ENCODE measurements around the gene LMBR1. TPM values are rescaled to one million over a fixed set of nuclear protein-coding genes. Genes with fewer than 3 reads are reported as not detected.

The LMBR1 gene
- total RNA-seq, 1 donor from 2014 or later: 37.3 TPM

- H3K4me3 Mint-ChIP-seq (ENCODE audit: unreplicated experiment): no peak overlapping the region
- no peak for TF ChIP-seq CTCF (IDR thresholded peaks at IDR 0.05)
- no peaks in the 10 kb centered on the region for H3K4me1 Mint-ChIP-seq (ENCODE audit: low read depth)
- no peaks in the 10 kb centered on the region for H3K27me3 Mint-ChIP-seq (ENCODE audit: low read depth)
- peaks cover 28% of the 10 kb centered on the region for H3K9me3 Mint-ChIP-seq (ENCODE audit: low read depth)
- peaks cover 17% of the 10 kb centered on the region for H3K36me3 Mint-ChIP-seq (ENCODE audit: low read depth)
- H3K27ac Mint-ChIP-seq (ENCODE audit: unreplicated experiment): no peak overlapping the region
- DNase-seq (ENCODE audit: low spot score): no peak
These were observed 199.4 kb downstream of the LMBR1 start for GRCh38 chr7:156693627-156694026.

GRCh38 chr7:156692849-156693248 lies 200.1 kb downstream of the LMBR1 start:
- no peak overlapping the region for H3K4me3 Mint-ChIP-seq (ENCODE audit: unreplicated experiment)
- peaks cover 15% of the 10 kb centered on the region for H3K36me3 Mint-ChIP-seq (ENCODE audit: low read depth)
- no peak for TF ChIP-seq CTCF (IDR thresholded peaks at IDR 0.05)
- no peaks in the 10 kb centered on the region for H3K27me3 Mint-ChIP-seq (ENCODE audit: low read depth)
- no peaks in the 10 kb centered on the region for H3K4me1 Mint-ChIP-seq (ENCODE audit: low read depth)
- peaks cover 25% of the 10 kb centered on the region for H3K9me3 Mint-ChIP-seq (ENCODE audit: low read depth)
- H3K27ac Mint-ChIP-seq (ENCODE audit: unreplicated experiment): no peak overlapping the region
- no peak for DNase-seq (ENCODE audit: low spot score)

GRCh38 chr7:156691764-156692163 lies 201.2 kb downstream of the LMBR1 start:
- TF ChIP-seq CTCF (IDR thresholded peaks at IDR 0.05): no peak
- no peak for DNase-seq (ENCODE audit: low spot score)
- no peaks in the 10 kb centered on the region for H3K4me1 Mint-ChIP-seq (ENCODE audit: low read depth)
- H3K9me3 Mint-ChIP-seq (ENCODE audit: low read depth): peaks cover 16% of the 10 kb centered on the region
- H3K27ac Mint-ChIP-seq (ENCODE audit: unreplicated experiment): no peak overlapping the region
- no peaks in the 10 kb centered on the region for H3K27me3 Mint-ChIP-seq (ENCODE audit: low read depth)
- peaks cover 7% of the 10 kb centered on the region for H3K36me3 Mint-ChIP-seq (ENCODE audit: low read depth)
- no peak overlapping the region for H3K4me3 Mint-ChIP-seq (ENCODE audit: unreplicated experiment)

GRCh38 chr7:156684661-156685060 lies 208.3 kb downstream of the LMBR1 start:
- Mint-ChIP-seq H3K9me3 (ENCODE audit: low read depth) (no peaks in the 10 kb centered on the region), H3K4me1 (ENCODE audit: low read depth) (no peaks in the 10 kb centered on the region), H3K36me3 (ENCODE audit: low read depth) (peaks cover 4% of the 10 kb centered on the region), H3K27me3 (ENCODE audit: low read depth) (no peaks in the 10 kb centered on the region), H3K4me3 (ENCODE audit: unreplicated experiment) (no peak overlapping the region), H3K27ac (ENCODE audit: unreplicated experiment) (no peak overlapping the region)
- no peak for TF ChIP-seq CTCF (IDR thresholded peaks at IDR 0.05)
- DNase-seq (ENCODE audit: low spot score): no peak

- H3K4me3 Mint-ChIP-seq (ENCODE audit: unreplicated experiment): no peak overlapping the region
- DNase-seq (ENCODE audit: low spot score): no peak
- H3K27ac Mint-ChIP-seq (ENCODE audit: unreplicated experiment): no peak overlapping the region
- no peaks in the 10 kb centered on the region for H3K27me3 Mint-ChIP-seq (ENCODE audit: low read depth)
- no peak for TF ChIP-seq CTCF (IDR thresholded peaks at IDR 0.05)
- peaks cover 4% of the 10 kb centered on the region for H3K36me3 Mint-ChIP-seq (ENCODE audit: low read depth)
- H3K4me1 Mint-ChIP-seq (ENCODE audit: low read depth): no peaks in the 10 kb centered on the region
- no peaks in the 10 kb centered on the region for H3K9me3 Mint-ChIP-seq (ENCODE audit: low read depth)
These were observed 208.7 kb downstream of the LMBR1 start for GRCh38 chr7:156684251-156684650.
